Chondrocyte (in vitro differentiated cells): ENCODE results near the gene PRM3. TPM values are rescaled to one million over a fixed set of nuclear protein-coding genes. Genes with fewer than 3 reads are reported as not detected.

Experiments
- DNase-seq: peaks from one replicate; pipeline ENCODE4 v3.0.0; 2021; ENCODE audit warnings: mixed read lengths, low spot score
- H3K27ac Mint-ChIP-seq: one replicate; pipeline ENCODE4 v1.8.0; 2021; ENCODE audit warnings: mild to moderate bottlenecking, moderate library complexity, mixed read lengths; ENCODE audit not compliant: unreplicated experiment
- H3K27me3 Mint-ChIP-seq: 2 replicates; pipeline ENCODE4 v1.8.0; 2021; ENCODE audit warnings: low read depth, mixed read lengths
- H3K36me3 Mint-ChIP-seq: 2 replicates; pipeline ENCODE4 v1.8.0; 2021; ENCODE audit warnings: low read depth, mixed read lengths
- H3K4me1 Mint-ChIP-seq: 2 replicates; pipeline ENCODE4 v1.8.0; 2021; ENCODE audit warnings: low read depth, mild to moderate bottlenecking, mixed read lengths
- H3K4me3 Mint-ChIP-seq: one replicate; pipeline ENCODE4 v1.8.0; 2021; ENCODE audit warnings: mild to moderate bottlenecking, moderate library complexity, mixed read lengths; ENCODE audit not compliant: unreplicated experiment
- H3K9me3 Mint-ChIP-seq: 2 replicates; pipeline ENCODE4 v1.8.0; 2021; ENCODE audit warnings: low read depth, mixed read lengths
- CTCF ChIP-seq: fragments of 200-600 bp; sonication (generic); IDR thresholded peaks from 2 replicates; pipeline ENCODE4 v1.5.0; 2021; ENCODE audit warnings: antibody characterized with exemption, mild to moderate bottlenecking, moderate library complexity
- total RNA-seq: library from RNA; stranded (reverse); gene quantifications from 3 replicates; pipeline ENCODE4 v1.2.1, GENCODE V29; 2021

Gene PRM3
- total RNA-seq, 1 donor from 2014 or later: not detected

- Mint-ChIP-seq H3K27me3 (no peaks in the 10 kb centered on the region), H3K4me1 (peaks cover 29% of the 10 kb centered on the region), H3K9me3 (no peaks in the 10 kb centered on the region), H3K4me3 (peak overlapping the region; percentile 56), H3K36me3 (no peaks in the 10 kb centered on the region), H3K27ac (no peak overlapping the region)
- TF ChIP-seq CTCF: no peak
- DNase-seq: no peak
Observed at GRCh38 chr16:11253995-11254912, 19.2 kb downstream of the PRM3 start.

GRCh38 chr16:11253009-11253994 is 20.1 kb downstream of the PRM3 start:
- no peaks in the 10 kb centered on the region for H3K36me3 Mint-ChIP-seq
- H3K27me3 Mint-ChIP-seq: no peaks in the 10 kb centered on the region
- no peak for DNase-seq
- peaks cover 21% of the 10 kb centered on the region for H3K4me1 Mint-ChIP-seq
- no peak overlapping the region for H3K27ac Mint-ChIP-seq
- TF ChIP-seq CTCF: no peak
- peak overlapping the region; percentile 42 for H3K4me3 Mint-ChIP-seq
- no peaks in the 10 kb centered on the region for H3K9me3 Mint-ChIP-seq

- H3K9me3 Mint-ChIP-seq: no peaks in the 10 kb centered on the region
- H3K4me1 Mint-ChIP-seq: peaks cover 21% of the 10 kb centered on the region
- no peak overlapping the region for H3K27ac Mint-ChIP-seq
- DNase-seq: no peak
- TF ChIP-seq CTCF: no peak
- H3K4me3 Mint-ChIP-seq: no peak overlapping the region
- no peaks in the 10 kb centered on the region for H3K27me3 Mint-ChIP-seq
- no peaks in the 10 kb centered on the region for H3K36me3 Mint-ChIP-seq
Observed at GRCh38 chr16:11252482-11252931, 20.9 kb downstream of the PRM3 start.

- Mint-ChIP-seq H3K4me3 (no peak overlapping the region), H3K27me3 (no peaks in the 10 kb centered on the region), H3K36me3 (no peaks in the 10 kb centered on the region), H3K9me3 (no peaks in the 10 kb centered on the region), H3K4me1 (peaks cover 14% of the 10 kb centered on the region), H3K27ac (no peak overlapping the region)
- DNase-seq: no peak
- TF ChIP-seq CTCF: no peak
Observed at GRCh38 chr16:11251525-11252481, 21.6 kb downstream of the PRM3 start.
